Nephron progenitor cell (in vitro differentiated cells): ENCODE data around the gene USP5.
A peak's percentile ranks its signal among the peaks of the same experiment; 100 is the strongest.
"Not testable (repeated sequence)": the region's sequence is repeated elsewhere in the genome, so short reads cannot be mapped to it uniquely, and the experiment has no call there.

Experiments used
- DNase-seq: peaks from one replicate; pipeline ENCODE4 v3.0.0; 2021
- H3K27ac Mint-ChIP-seq: 2 replicates; pipeline ENCODE4 v1.8.0; 2021; ENCODE audit warnings: mild to moderate bottlenecking, moderate library complexity, mixed read lengths
- H3K27me3 Mint-ChIP-seq: 2 replicates; pipeline ENCODE4 v1.8.0; 2021; ENCODE audit warnings: mild to moderate bottlenecking, low read depth, mixed read lengths; ENCODE audit not compliant: poor library complexity
- H3K36me3 Mint-ChIP-seq: 2 replicates; pipeline ENCODE4 v1.8.0; 2021; ENCODE audit warnings: low read depth, mixed read lengths
- H3K4me1 Mint-ChIP-seq: 2 replicates; pipeline ENCODE4 v1.8.0; 2021; ENCODE audit warnings: mixed read lengths
- H3K4me3 Mint-ChIP-seq: 2 replicates; pipeline ENCODE4 v1.8.0; 2021; ENCODE audit warnings: mild to moderate bottlenecking, moderate library complexity, mixed read lengths
- H3K9me3 Mint-ChIP-seq: 2 replicates; pipeline ENCODE4 v1.8.0; 2021; ENCODE audit warnings: mild to moderate bottlenecking, moderate library complexity, mixed read lengths
- CTCF ChIP-seq: fragments of 200-600 bp; sonication (generic); IDR thresholded peaks from 2 replicates; pipeline ENCODE4 v1.5.0; 2021; ENCODE audit warnings: antibody characterized with exemption

The USP5 gene

GRCh38 chr12:6887460-6887859, 35.5 kb downstream of the USP5 start:
- H3K27me3 Mint-ChIP-seq = no peaks in the 10 kb centered on the region
- peaks cover 12% of the 10 kb centered on the region for H3K36me3 Mint-ChIP-seq
- no peak for TF ChIP-seq CTCF
- DNase-seq = no peak
- H3K4me3 Mint-ChIP-seq = no peak overlapping the region
- no peak overlapping the region for H3K27ac Mint-ChIP-seq
- H3K4me1 Mint-ChIP-seq = peaks cover 45% of the 10 kb centered on the region
- H3K9me3 Mint-ChIP-seq = no peaks in the 10 kb centered on the region

GRCh38 chr12:6888360-6888759, 36.4 kb downstream of the USP5 start:
- Mint-ChIP-seq H3K27ac (no peak overlapping the region), H3K4me1 (peaks cover 48% of the 10 kb centered on the region), H3K4me3 (no peak overlapping the region)

GRCh38 chr12:6888794-6889193, 36.8 kb downstream of the USP5 start:
- not testable (repeated sequence) for H3K27ac Mint-ChIP-seq, H3K27me3 Mint-ChIP-seq, DNase-seq, H3K36me3 Mint-ChIP-seq, H3K9me3 Mint-ChIP-seq, H3K4me3 Mint-ChIP-seq
- peaks cover 48% of the 10 kb centered on the region for H3K4me1 Mint-ChIP-seq

More at GRCh38 chr12:6888360-6888759, 36.4 kb downstream of the USP5 start:
- H3K9me3 Mint-ChIP-seq = no peaks in the 10 kb centered on the region
- peaks cover 8% of the 10 kb centered on the region for H3K36me3 Mint-ChIP-seq
- no peaks in the 10 kb centered on the region for H3K27me3 Mint-ChIP-seq
- no peak for DNase-seq
- TF ChIP-seq CTCF = no peak

GRCh38 chr12:6889775-6890573, 38.0 kb downstream of the USP5 start:
- H3K9me3 Mint-ChIP-seq, DNase-seq, H3K36me3 Mint-ChIP-seq, H3K27me3 Mint-ChIP-seq: not testable (repeated sequence)
- Mint-ChIP-seq H3K4me3 (peak overlapping the region; percentile 79), H3K4me1 (peaks cover 40% of the 10 kb centered on the region), H3K27ac (peak overlapping the region; percentile 99)

- peak; percentile 76 for TF ChIP-seq CTCF
- Mint-ChIP-seq H3K4me1 (peaks cover 33% of the 10 kb centered on the region), H3K4me3 (peak overlapping the region; percentile 79), H3K27me3 (peaks cover 9% of the 10 kb centered on the region), H3K36me3 (no peaks in the 10 kb centered on the region), H3K27ac (peak overlapping the region; percentile 99), H3K9me3 (no peaks in the 10 kb centered on the region)
- peak; percentile 100 for DNase-seq
Measured at GRCh38 chr12:6890789-6891645, 39.1 kb downstream of the USP5 start.

- Mint-ChIP-seq H3K36me3 (no peaks in the 10 kb centered on the region), H3K27me3 (peaks cover 9% of the 10 kb centered on the region), H3K27ac (peak overlapping the region; percentile 74), H3K9me3 (no peaks in the 10 kb centered on the region), H3K4me1 (peaks cover 28% of the 10 kb centered on the region), H3K4me3 (peak overlapping the region; percentile 79)
- no peak for DNase-seq
- TF ChIP-seq CTCF = no peak
Measured at GRCh38 chr12:6891646-6892001, 39.7 kb downstream of the USP5 start.

GRCh38 chr12:6892683-6893082, 40.7 kb downstream of the USP5 start:
- H3K9me3 Mint-ChIP-seq, H3K36me3 Mint-ChIP-seq, H3K27me3 Mint-ChIP-seq, DNase-seq, H3K27ac Mint-ChIP-seq: not testable (repeated sequence)
- Mint-ChIP-seq H3K4me1 (peaks cover 28% of the 10 kb centered on the region), H3K4me3 (peak overlapping the region; percentile 24)
